ENCODE results near the gene MCTP1.

- TF ChIP-seq FOXM1 (IDR thresholded peaks at IDR 0.05; ENCODE audit: borderline replicate concordance) (no peak), NFRKB (IDR thresholded peaks at IDR 0.05) (no peak), CTBP1 (IDR thresholded peaks at IDR 0.05; ENCODE audit: borderline replicate concordance) (no peak), ARNT (IDR thresholded peaks at IDR 0.05) (no peak), ZNF384 (IDR thresholded peaks at IDR 0.05) (no peak), BHLHE40 (IDR thresholded peaks at IDR 0.05; ENCODE audit: borderline replicate concordance) (no peak), TARDBP (IDR thresholded peaks at IDR 0.05) (no peak), SUZ12 (IDR thresholded peaks at IDR 0.05) (no peak)
Observed at GRCh38 chr5:94810281-94810680, 474.6 kb downstream of the MCTP1 start.
